B cell (primary cell): ENCODE results near the gene ADCY2.

Experiments used
- EZH2 ChIP-seq: IDR thresholded peaks from 2 replicates; pipeline ENCODE4 v1.6.1; 2012; ENCODE audit warnings: borderline replicate concordance, low read depth, mild to moderate bottlenecking, moderate library complexity, low read length; ENCODE audit not compliant: insufficient read depth, poor library complexity, severe bottlenecking
- TF ChIP-seq, protein P1 (sequence below): fragments of 200-600 bp; IDR thresholded peaks from one replicate; pipeline ENCODE4 v1.8.0; 2022; ENCODE audit warnings: antibody characterized with exemption, mild to moderate bottlenecking

DNA sequence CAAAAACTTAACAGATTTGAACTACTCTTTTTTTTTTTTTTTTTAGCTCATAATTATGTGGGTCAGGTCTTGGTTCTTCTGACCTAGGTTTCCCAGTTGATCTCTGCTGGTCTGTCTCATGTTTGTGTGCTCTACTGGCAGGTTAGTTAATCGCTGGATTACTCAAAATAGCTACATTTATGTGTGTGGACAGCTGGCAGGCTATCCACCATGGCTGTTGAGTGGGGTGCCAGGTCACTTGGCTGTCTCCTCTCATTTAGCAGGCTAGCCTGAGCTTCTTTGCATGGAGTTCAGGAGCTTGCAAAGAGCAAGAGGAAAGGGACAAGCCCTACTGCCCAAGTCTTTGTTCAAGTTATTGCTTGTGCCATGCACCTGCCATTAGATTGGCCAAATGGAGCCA, 9.3 kb downstream of the ADCY2 start:
- TF ChIP-seq, protein P1, sequence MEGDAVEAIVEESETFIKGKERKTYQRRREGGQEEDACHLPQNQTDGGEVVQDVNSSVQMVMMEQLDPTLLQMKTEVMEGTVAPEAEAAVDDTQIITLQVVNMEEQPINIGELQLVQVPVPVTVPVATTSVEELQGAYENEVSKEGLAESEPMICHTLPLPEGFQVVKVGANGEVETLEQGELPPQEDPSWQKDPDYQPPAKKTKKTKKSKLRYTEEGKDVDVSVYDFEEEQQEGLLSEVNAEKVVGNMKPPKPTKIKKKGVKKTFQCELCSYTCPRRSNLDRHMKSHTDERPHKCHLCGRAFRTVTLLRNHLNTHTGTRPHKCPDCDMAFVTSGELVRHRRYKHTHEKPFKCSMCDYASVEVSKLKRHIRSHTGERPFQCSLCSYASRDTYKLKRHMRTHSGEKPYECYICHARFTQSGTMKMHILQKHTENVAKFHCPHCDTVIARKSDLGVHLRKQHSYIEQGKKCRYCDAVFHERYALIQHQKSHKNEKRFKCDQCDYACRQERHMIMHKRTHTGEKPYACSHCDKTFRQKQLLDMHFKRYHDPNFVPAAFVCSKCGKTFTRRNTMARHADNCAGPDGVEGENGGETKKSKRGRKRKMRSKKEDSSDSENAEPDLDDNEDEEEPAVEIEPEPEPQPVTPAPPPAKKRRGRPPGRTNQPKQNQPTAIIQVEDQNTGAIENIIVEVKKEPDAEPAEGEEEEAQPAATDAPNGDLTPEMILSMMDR: no peak
- TF ChIP-seq EZH2: no peak
